GM10266 (cell line): ENCODE data around the gene MEGF11.

Experiments
- DNase-seq: peaks from one replicate; pipeline ENCODE4 v3.0.0; 2012; ENCODE audit errors: extremely low spot score
- CTCF ChIP-seq: IDR thresholded peaks from 2 replicates; pipeline ENCODE4 v1.5.1; 2012; ENCODE audit warnings: mild to moderate bottlenecking, low read depth; ENCODE audit not compliant: control insufficient read depth, insufficient read depth; ENCODE audit errors: missing control alignments

Gene MEGF11

GRCh38 chr15:66169023-66169422 lies 84.5 kb downstream of the MEGF11 start:
- DNase-seq: no peak
- TF ChIP-seq CTCF: no peak

GRCh38 chr15:66167854-66168253 lies 85.7 kb downstream of the MEGF11 start:
- TF ChIP-seq CTCF: no peak
- no peak for DNase-seq

GRCh38 chr15:66165856-66166255 lies 87.7 kb downstream of the MEGF11 start:
- no peak for DNase-seq
- TF ChIP-seq CTCF: no peak

GRCh38 chr15:66164788-66165187 lies 88.8 kb downstream of the MEGF11 start:
- no peak for DNase-seq
- TF ChIP-seq CTCF: no peak

GRCh38 chr15:66163553-66163952 lies 90.0 kb downstream of the MEGF11 start:
- no peak for TF ChIP-seq CTCF
- no peak for DNase-seq

GRCh38 chr15:66162286-66162685 lies 91.3 kb downstream of the MEGF11 start:
- no peak for DNase-seq
- TF ChIP-seq CTCF: no peak

- no peak for DNase-seq
- no peak for TF ChIP-seq CTCF
These were observed 91.9 kb downstream of the MEGF11 start for GRCh38 chr15:66161575-66162118.
